GM12878 (cell line): ENCODE results near the gene FBXO5. TPM values are rescaled to one million over a fixed set of nuclear protein-coding genes. Genes with fewer than 3 reads are reported as not detected.
A peak's percentile ranks its signal among the peaks of the same experiment; 100 is the strongest.

ENCODE experiments used
- ATF7 ChIP-seq: fragments of 450-650 bp; IDR thresholded peaks from 2 replicates; pipeline ENCODE4 v1.6.1; 2016; ENCODE audit warnings: low read depth, mild to moderate bottlenecking
- CHD4 ChIP-seq: fragments of 200-600 bp; sonication (generic); IDR thresholded peaks from 2 replicates; pipeline ENCODE4 v1.6.1; 2016; ENCODE audit warnings: mild to moderate bottlenecking
- CREB1 ChIP-seq: IDR thresholded peaks from 2 replicates; pipeline ENCODE4 v1.6.1; 2012; ENCODE audit warnings: low read depth, mild to moderate bottlenecking, inconsistent platforms
- CTCF ChIP-seq, 3 experiments: IDR thresholded peaks in 2 of 3; conservative IDR thresholded peaks in 1 of 3; 2 replicates each; pipeline ENCODE4 v1.5.1; 2011; ENCODE audit warnings: low read depth in 3 of 3, low read length in 3 of 3, mild to moderate bottlenecking in 3 of 3, control low read depth in 2 of 3, moderate library complexity in 2 of 3, inconsistent platforms in 1 of 3, mixed read lengths in 1 of 3; ENCODE audit not compliant: control insufficient read depth in 2 of 3, insufficient read depth in 1 of 3; ENCODE audit errors: extremely low read depth in 1 of 3
- MEF2B ChIP-seq: fragments of 450-650 bp; IDR thresholded peaks from 2 replicates; pipeline ENCODE4 v1.6.1; 2018; ENCODE audit warnings: mild to moderate bottlenecking, moderate library complexity; ENCODE audit not compliant: partially characterized antibody, poor library complexity, severe bottlenecking
- NFIC ChIP-seq: IDR thresholded peaks from 2 replicates; pipeline ENCODE4 v1.6.1; 2012; ENCODE audit warnings: low read depth, mild to moderate bottlenecking, inconsistent platforms, low read length, moderate library complexity
- NFXL1 ChIP-seq: fragments of 450-650 bp; IDR thresholded peaks from 2 replicates; pipeline ENCODE4 v1.6.1; 2017; ENCODE audit warnings: antibody characterized with exemption, mild to moderate bottlenecking, borderline replicate concordance
- NR2C2 ChIP-seq: IDR thresholded peaks from 2 replicates; pipeline ENCODE4 v1.6.1; 2011; ENCODE audit warnings: borderline replicate concordance, low read depth; ENCODE audit not compliant: control insufficient read depth, insufficient read length
- POLR2AphosphoS5 ChIP-seq: IDR thresholded peaks from 2 replicates; pipeline ENCODE4 v1.6.1; 2011; ENCODE audit warnings: mild to moderate bottlenecking, low read length, inconsistent platforms
- RAD51 ChIP-seq: fragments of 450-650 bp; IDR thresholded peaks from 2 replicates; pipeline ENCODE4 v1.6.1; 2016; ENCODE audit warnings: moderate library complexity, mild to moderate bottlenecking, inconsistent platforms
- RFX5 ChIP-seq: IDR thresholded peaks from 2 replicates; pipeline ENCODE4 v1.6.1; 2011; ENCODE audit warnings: low read depth, low read length, improper control_type of control experiment
- SP1 ChIP-seq: IDR thresholded peaks from one replicate; pipeline ENCODE4 v1.6.1; 2011; ENCODE audit warnings: low read depth, low read length
- STAT1 ChIP-seq: fragments of 450-650 bp; conservative IDR thresholded peaks from 2 replicates; pipeline ENCODE4 v1.6.1; 2014; ENCODE audit warnings: antibody characterized with exemption, mild to moderate bottlenecking
- TCF3 ChIP-seq: IDR thresholded peaks from 2 replicates; pipeline ENCODE4 v1.6.1; 2012; ENCODE audit warnings: low read depth, mild to moderate bottlenecking, low read length, borderline replicate concordance; ENCODE audit not compliant: insufficient read depth
- USF1 ChIP-seq: IDR thresholded peaks from 2 replicates; pipeline ENCODE4 v1.6.1; 2011; ENCODE audit warnings: borderline replicate concordance, low read depth, mild to moderate bottlenecking, moderate library complexity, mixed read lengths, low read length; ENCODE audit not compliant: insufficient read depth; ENCODE audit errors: extremely low read length
- ZNF207 ChIP-seq: fragments of 450-650 bp; IDR thresholded peaks from 2 replicates; pipeline ENCODE4 v1.6.1; 2014; ENCODE audit warnings: antibody characterized with exemption, mild to moderate bottlenecking, borderline replicate concordance
- ZNF384 ChIP-seq: IDR thresholded peaks from 2 replicates; pipeline ENCODE4 v1.6.1; 2012; ENCODE audit warnings: low read depth, mild to moderate bottlenecking, low read length, improper control_type of control experiment, borderline replicate concordance
- polyA plus RNA-seq, 11 experiments: library from polyadenylated mRNA; depleted of rRNA in 4 of 11; unstranded in 6 of 11; stranded (reverse) in 5 of 11; fragments of >200 nt; fragmentation: Nextera tagmentation in 4 of 11; fragmentation: Illumina TruSeq in 1 of 11; extraction: Ambion mirVana in 4 of 11; extraction: Trizol in 1 of 11; gene quantifications; 1 replicate in 1 of 11; 2 replicates in 10 of 11; pipeline versions ENCODE4 v1.2.1 to v1.2.3, GENCODE V29; 2011 to 2016; ENCODE audit warnings: inconsistent platforms in 2 of 11, missing spikeins in 2 of 11, low read depth in 1 of 11
- total RNA-seq, 4 experiments: library from RNA; depleted of rRNA in 3 of 4; stranded (reverse); fragments of >200 nt in 3 of 4; fragmentation: Illumina TruSeq in 1 of 4; extraction: Trizol in 1 of 4; gene quantifications; 2 replicates each; pipeline versions ENCODE4 v1.2.1 to v1.2.3, GENCODE V29; 2013 to 2021
- TF ChIP-seq, protein P1 (sequence below): IDR thresholded peaks from 2 replicates; pipeline ENCODE4 v1.6.1; 2012; ENCODE audit warnings: improper control_type of control experiment, low read depth, low read length; ENCODE audit not compliant: insufficient replicate concordance
- TF ChIP-seq, protein P2 (sequence below): fragments of 450-650 bp; IDR thresholded peaks from 2 replicates; pipeline ENCODE4 v1.6.1; 2014; ENCODE audit warnings: mild to moderate bottlenecking

FBXO5 gene
- total and polyA plus RNA-seq, 10 of the 15 experiments (the other 5 are each of a cell fraction or from before 2014, with no cell fraction given): 13.6 to 62.2 (median 37.7) TPM

DNA sequence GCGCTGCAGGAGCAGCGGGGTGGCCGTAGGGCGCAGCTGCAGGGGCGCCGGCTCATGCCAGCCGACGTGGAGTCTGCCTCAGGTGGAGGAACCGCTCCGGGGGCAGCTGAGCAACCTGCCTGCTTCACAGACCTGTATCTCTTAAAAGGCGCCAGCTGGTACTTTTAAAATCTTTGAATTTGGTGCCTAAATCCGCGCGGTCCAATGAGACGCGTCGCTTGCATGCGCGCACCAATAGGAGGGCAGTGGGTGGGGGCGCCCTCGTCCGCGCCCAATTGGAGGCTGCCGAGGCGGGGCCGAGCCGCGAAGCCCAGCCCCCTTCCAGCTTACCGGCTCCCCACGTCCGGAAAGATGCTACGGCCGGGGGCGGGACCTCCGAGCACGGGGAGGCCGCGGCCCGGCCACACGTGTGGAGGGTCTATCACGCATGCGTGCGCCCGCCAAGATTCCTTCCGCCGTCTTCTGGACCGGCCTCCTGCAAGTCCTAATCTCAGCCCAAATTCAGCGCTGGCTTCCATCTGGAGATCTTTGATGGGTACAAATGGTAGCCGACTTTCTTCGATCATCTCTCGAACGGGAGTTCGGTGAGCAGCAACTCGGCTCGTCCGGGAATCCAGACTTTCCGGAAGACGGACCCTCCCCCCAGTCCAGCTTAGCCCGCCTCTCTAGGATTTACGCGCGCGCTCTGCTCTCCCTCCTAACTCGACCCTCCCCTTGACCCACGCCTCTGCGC is at the start of gene FBXO5 (continued):
- TF ChIP-seq RFX5 (0 out of 2 replicates have a peak, but pooled peaks have one; percentile 32), TCF3 (peak; percentile 47; the same call in 1 of the 2 replicates), POLR2AphosphoS5 (peak; percentile 87), STAT1 (peak; percentile 34; the same call in 1 of the 2 replicates), CTCF (IDR thresholded peaks at IDR 0.05 in 2 of 3, conservative IDR thresholded peaks at IDR 0.05 in 1 of 3; ENCODE audit: control insufficient read depth in 2 of 3, extremely low read depth in 1 of 3, insufficient read depth in 1 of 3, low read depth in 3 of 3, low read length in 3 of 3) (no peak), SP1 (peak; percentile 98), NFIC (no peak), NFXL1 (no peak), NR2C2 (no peak), ZNF207 (no peak), CHD4 (no peak), ZNF384 (no peak), ATF7 (no peak), CREB1 (peak; percentile 29; the same call in 1 of the 2 replicates), MEF2B (no peak), RAD51 (no peak), USF1 (peak; percentile 33)
- TF ChIP-seq, protein P1, sequence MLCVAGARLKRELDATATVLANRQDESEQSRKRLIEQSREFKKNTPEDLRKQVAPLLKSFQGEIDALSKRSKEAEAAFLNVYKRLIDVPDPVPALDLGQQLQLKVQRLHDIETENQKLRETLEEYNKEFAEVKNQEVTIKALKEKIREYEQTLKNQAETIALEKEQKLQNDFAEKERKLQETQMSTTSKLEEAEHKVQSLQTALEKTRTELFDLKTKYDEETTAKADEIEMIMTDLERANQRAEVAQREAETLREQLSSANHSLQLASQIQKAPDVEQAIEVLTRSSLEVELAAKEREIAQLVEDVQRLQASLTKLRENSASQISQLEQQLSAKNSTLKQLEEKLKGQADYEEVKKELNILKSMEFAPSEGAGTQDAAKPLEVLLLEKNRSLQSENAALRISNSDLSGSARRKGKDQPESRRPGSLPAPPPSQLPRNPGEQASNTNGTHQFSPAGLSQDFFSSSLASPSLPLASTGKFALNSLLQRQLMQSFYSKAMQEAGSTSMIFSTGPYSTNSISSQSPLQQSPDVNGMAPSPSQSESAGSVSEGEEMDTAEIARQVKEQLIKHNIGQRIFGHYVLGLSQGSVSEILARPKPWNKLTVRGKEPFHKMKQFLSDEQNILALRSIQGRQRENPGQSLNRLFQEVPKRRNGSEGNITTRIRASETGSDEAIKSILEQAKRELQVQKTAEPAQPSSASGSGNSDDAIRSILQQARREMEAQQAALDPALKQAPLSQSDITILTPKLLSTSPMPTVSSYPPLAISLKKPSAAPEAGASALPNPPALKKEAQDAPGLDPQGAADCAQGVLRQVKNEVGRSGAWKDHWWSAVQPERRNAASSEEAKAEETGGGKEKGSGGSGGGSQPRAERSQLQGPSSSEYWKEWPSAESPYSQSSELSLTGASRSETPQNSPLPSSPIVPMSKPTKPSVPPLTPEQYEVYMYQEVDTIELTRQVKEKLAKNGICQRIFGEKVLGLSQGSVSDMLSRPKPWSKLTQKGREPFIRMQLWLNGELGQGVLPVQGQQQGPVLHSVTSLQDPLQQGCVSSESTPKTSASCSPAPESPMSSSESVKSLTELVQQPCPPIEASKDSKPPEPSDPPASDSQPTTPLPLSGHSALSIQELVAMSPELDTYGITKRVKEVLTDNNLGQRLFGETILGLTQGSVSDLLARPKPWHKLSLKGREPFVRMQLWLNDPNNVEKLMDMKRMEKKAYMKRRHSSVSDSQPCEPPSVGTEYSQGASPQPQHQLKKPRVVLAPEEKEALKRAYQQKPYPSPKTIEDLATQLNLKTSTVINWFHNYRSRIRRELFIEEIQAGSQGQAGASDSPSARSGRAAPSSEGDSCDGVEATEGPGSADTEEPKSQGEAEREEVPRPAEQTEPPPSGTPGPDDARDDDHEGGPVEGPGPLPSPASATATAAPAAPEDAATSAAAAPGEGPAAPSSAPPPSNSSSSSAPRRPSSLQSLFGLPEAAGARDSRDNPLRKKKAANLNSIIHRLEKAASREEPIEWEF: no peak
- TF ChIP-seq, protein P2, sequence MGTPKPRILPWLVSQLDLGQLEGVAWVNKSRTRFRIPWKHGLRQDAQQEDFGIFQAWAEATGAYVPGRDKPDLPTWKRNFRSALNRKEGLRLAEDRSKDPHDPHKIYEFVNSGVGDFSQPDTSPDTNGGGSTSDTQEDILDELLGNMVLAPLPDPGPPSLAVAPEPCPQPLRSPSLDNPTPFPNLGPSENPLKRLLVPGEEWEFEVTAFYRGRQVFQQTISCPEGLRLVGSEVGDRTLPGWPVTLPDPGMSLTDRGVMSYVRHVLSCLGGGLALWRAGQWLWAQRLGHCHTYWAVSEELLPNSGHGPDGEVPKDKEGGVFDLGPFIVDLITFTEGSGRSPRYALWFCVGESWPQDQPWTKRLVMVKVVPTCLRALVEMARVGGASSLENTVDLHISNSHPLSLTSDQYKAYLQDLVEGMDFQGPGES: peak; percentile 92
